HFFc6 (cell line): ENCODE data around the gene C2CD5. TPM values are rescaled to one million over a fixed set of nuclear protein-coding genes. Genes with fewer than 3 reads are reported as not detected.
A peak's percentile ranks its signal among the peaks of the same experiment; 100 is the strongest.

Experiments
- DNase-seq: peaks from one replicate; pipeline ENCODE4 v3.0.0-alpha.2; 2018
- H3K27ac Mint-ChIP-seq: 2 replicates; pipeline ENCODE4 v1.8.0; 2020; ENCODE audit warnings: mild to moderate bottlenecking, mixed read lengths
- H3K27me3 Mint-ChIP-seq: 2 replicates; pipeline ENCODE4 v1.8.0; 2021; ENCODE audit warnings: mild to moderate bottlenecking, moderate library complexity, mixed read lengths; ENCODE audit not compliant: insufficient read depth
- H3K36me3 Mint-ChIP-seq: 2 replicates; pipeline ENCODE4 v1.8.0; 2021; ENCODE audit warnings: low read depth, mixed read lengths
- H3K4me1 Mint-ChIP-seq: 2 replicates; pipeline ENCODE4 v1.8.0; 2020; ENCODE audit warnings: low read depth, mixed read lengths
- H3K4me3 Mint-ChIP-seq: 2 replicates; pipeline ENCODE4 v1.8.0; 2020; ENCODE audit warnings: mild to moderate bottlenecking, moderate library complexity, mixed read lengths
- H3K9me3 Mint-ChIP-seq: 2 replicates; pipeline ENCODE4 v1.8.0; 2020; ENCODE audit warnings: mild to moderate bottlenecking, mixed read lengths
- CTCF ChIP-seq: fragments of 200-600 bp; sonication (generic); IDR thresholded peaks from 2 replicates; pipeline ENCODE4 v1.5.0; 2021; ENCODE audit warnings: antibody characterized with exemption, mild to moderate bottlenecking
- long read RNA-seq: library from polyadenylated mRNA; unstranded; transcript quantifications from one replicate; pipeline ENCODE4 v2.0.0, GENCODE V29; 2019
- total RNA-seq, 6 experiments: library from RNA; stranded (reverse); fragmentation: NEBNext Ultra II Directional; extraction: Animal tissue kit (Norgen Biotek cat#: 25700); gene quantifications; 2 replicates in 1 of 6; 3 replicates in 5 of 6; pipeline ENCODE4 v1.2.3, GENCODE V29; 2021

The C2CD5 gene
- total RNA-seq: 10 to 100 TPM; 17.7 to 23.1 (median 20.7) TPM
- long read RNA-seq, full-length matches to known transcripts: 2 of 6 reads
- long read RNA-seq, partial matches to known transcripts: 3 of 6 reads
- long read RNA-seq, other reads (novel, unspliced or antisense): 1 of 6 reads

- peak; percentile 50 for TF ChIP-seq CTCF
- Mint-ChIP-seq H3K9me3 (no peaks in the 10 kb centered on the region), H3K4me3 (peak within 1 kb of the TSS; percentile 97), H3K27ac (peak within 1 kb of the TSS; percentile 91), H3K36me3 (peaks cover 20% of the 10 kb centered on the region), H3K4me1 (peaks cover 36% of the 10 kb centered on the region), H3K27me3 (no peaks in the 10 kb centered on the region; the same call in 1 of the 2 replicates)
- peak; percentile 96 for DNase-seq
Measured at GRCh38 chr12:22544038-22544979, at the start of gene C2CD5. TSS of gene C2CD5 (minus strand) at chr12:22544542. CDS start at chr12:22544150, 392 bp downstream.

GRCh38 chr12:22593864-22594263, 49.5 kb upstream of the C2CD5 start:
- H3K27ac Mint-ChIP-seq: no peak overlapping the region
- no peak overlapping the region for H3K4me3 Mint-ChIP-seq
- H3K36me3 Mint-ChIP-seq: no peaks in the 10 kb centered on the region
- peaks cover 1% of the 10 kb centered on the region; the same call in 1 of the 2 replicates for H3K27me3 Mint-ChIP-seq
- no peak for TF ChIP-seq CTCF
- H3K9me3 Mint-ChIP-seq: no peaks in the 10 kb centered on the region
- no peak for DNase-seq
- H3K4me1 Mint-ChIP-seq: no peaks in the 10 kb centered on the region

- no peak for TF ChIP-seq CTCF
- H3K9me3 Mint-ChIP-seq: no peaks in the 10 kb centered on the region
- DNase-seq: no peak
- peaks cover 5% of the 10 kb centered on the region; the same call in 1 of the 2 replicates for H3K27me3 Mint-ChIP-seq
- no peak overlapping the region for H3K4me3 Mint-ChIP-seq
- H3K36me3 Mint-ChIP-seq: no peaks in the 10 kb centered on the region
- peaks cover 2% of the 10 kb centered on the region; the same call in 1 of the 2 replicates for H3K4me1 Mint-ChIP-seq
- H3K27ac Mint-ChIP-seq: no peak overlapping the region
Measured at GRCh38 chr12:22588817-22589216, 44.5 kb upstream of the C2CD5 start.

GRCh38 chr12:22578328-22578727, 34.0 kb upstream of the C2CD5 start:
- Mint-ChIP-seq H3K27ac (no peak overlapping the region), H3K27me3 (peaks cover 3% of the 10 kb centered on the region), H3K4me3 (no peak overlapping the region), H3K36me3 (no peaks in the 10 kb centered on the region), H3K4me1 (no peaks in the 10 kb centered on the region), H3K9me3 (no peaks in the 10 kb centered on the region)
- no peak for DNase-seq
- TF ChIP-seq CTCF: no peak

GRCh38 chr12:22577667-22578066, 33.3 kb upstream of the C2CD5 start:
- H3K36me3 Mint-ChIP-seq: no peaks in the 10 kb centered on the region
- no peak overlapping the region for H3K27ac Mint-ChIP-seq
- no peaks in the 10 kb centered on the region for H3K9me3 Mint-ChIP-seq
- no peak overlapping the region for H3K4me3 Mint-ChIP-seq
- no peak for TF ChIP-seq CTCF
- H3K27me3 Mint-ChIP-seq: peaks cover 3% of the 10 kb centered on the region
- DNase-seq: no peak
- no peaks in the 10 kb centered on the region for H3K4me1 Mint-ChIP-seq
